ENCODE results near the gene PLCB4.

The PLCB4 gene

GRCh38 chr20:9353180-9353915, 284.5 kb downstream of the PLCB4 start:
- no peak overlapping the region for H3K4me3 ChIP-seq (ENCODE audit: low read depth, low read length)
- POLR2A ChIA-PET, result no interaction called here
- CTCF ChIA-PET, result interaction anchor here (0.6 to 1.2 kb wide), 4 partner anchors 160 to 1048 kb away, joined by 3 to 4 read pairs (median 4); no protein-coding TSS in a partner anchor

DNA sequence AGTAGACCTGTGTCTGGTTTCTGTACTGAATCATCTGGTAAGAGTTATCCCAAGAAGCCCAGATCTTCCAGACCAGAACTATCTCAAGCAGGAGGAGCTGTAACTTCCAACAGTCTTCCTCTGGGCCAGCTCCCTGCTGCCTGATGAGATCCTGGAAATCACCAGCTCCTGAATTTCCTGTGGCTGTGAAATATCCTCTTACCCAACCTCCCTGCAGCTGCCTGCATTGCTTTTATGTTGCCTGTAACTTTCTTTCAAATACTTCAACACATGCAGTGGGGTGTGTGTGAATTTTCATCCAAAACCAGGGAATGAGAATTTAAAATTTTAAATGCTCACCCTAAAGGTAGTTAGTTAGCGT, 285.0 kb downstream of the PLCB4 start:
- Histone ChIP-seq H3K4me3 (ENCODE audit: low read depth, low read length) (no peak overlapping the region), H3K27ac (ENCODE audit: extremely low read depth, low read depth, low read length) (no peak overlapping the region), H3K36me3 (ENCODE audit: control insufficient read depth in 2 of 2, insufficient read depth in 1 of 2, low read length in 2 of 2) (no peaks in the 10 kb centered on the region), H3K9me3 (ENCODE audit: control insufficient read depth, insufficient read depth, low read depth, low read length) (no peaks in the 10 kb centered on the region), H3K4me1 (ENCODE audit: control insufficient read depth, insufficient read depth, low read length) (no peaks in the 10 kb centered on the region)
- POLR2A ChIA-PET, result no interaction called here
- TF ChIP-seq ZNF394 (tag by site-specific recombination; IDR thresholded peaks at IDR 0.05; ENCODE audit: borderline replicate concordance), result no peak
- TF ChIP-seq ZNF18 (tag by site-specific recombination; IDR thresholded peaks at IDR 0.05), result no peak
- TF ChIP-seq, protein P1, sequence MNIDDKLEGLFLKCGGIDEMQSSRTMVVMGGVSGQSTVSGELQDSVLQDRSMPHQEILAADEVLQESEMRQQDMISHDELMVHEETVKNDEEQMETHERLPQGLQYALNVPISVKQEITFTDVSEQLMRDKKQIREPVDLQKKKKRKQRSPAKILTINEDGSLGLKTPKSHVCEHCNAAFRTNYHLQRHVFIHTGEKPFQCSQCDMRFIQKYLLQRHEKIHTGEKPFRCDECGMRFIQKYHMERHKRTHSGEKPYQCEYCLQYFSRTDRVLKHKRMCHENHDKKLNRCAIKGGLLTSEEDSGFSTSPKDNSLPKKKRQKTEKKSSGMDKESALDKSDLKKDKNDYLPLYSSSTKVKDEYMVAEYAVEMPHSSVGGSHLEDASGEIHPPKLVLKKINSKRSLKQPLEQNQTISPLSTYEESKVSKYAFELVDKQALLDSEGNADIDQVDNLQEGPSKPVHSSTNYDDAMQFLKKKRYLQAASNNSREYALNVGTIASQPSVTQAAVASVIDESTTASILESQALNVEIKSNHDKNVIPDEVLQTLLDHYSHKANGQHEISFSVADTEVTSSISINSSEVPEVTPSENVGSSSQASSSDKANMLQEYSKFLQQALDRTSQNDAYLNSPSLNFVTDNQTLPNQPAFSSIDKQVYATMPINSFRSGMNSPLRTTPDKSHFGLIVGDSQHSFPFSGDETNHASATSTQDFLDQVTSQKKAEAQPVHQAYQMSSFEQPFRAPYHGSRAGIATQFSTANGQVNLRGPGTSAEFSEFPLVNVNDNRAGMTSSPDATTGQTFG (tag by site-specific recombination; IDR thresholded peaks at IDR 0.05; ENCODE audit: borderline replicate concordance), result no peak
- no peak for TF ChIP-seq ZNF280D (tag by site-specific recombination; IDR thresholded peaks at IDR 0.05)
- no peak for TF ChIP-seq ZNF157 (tag by site-specific recombination; IDR thresholded peaks at IDR 0.05)
- no peak for TF ChIP-seq KLF8 (tag by site-specific recombination; IDR thresholded peaks at IDR 0.05)
- no peak for TF ChIP-seq SCRT2 (tag by site-specific recombination; IDR thresholded peaks at IDR 0.05)
- TF ChIP-seq MYNN (tag by site-specific recombination; IDR thresholded peaks at IDR 0.05; ENCODE audit: borderline replicate concordance), result no peak
- CTCF ChIA-PET, result interaction anchor here (0.6 to 1.2 kb wide), 2 partner anchors 564 to 725 kb away, joined by 3 read pairs; no protein-coding TSS in a partner anchor

More at GRCh38 chr20:9353180-9353915, 284.5 kb downstream of the PLCB4 start:
- no peaks in the 10 kb centered on the region for H3K36me3 ChIP-seq (ENCODE audit: control insufficient read depth in 2 of 2, insufficient read depth in 1 of 2, low read length in 2 of 2)
- H3K9me3 ChIP-seq (ENCODE audit: control insufficient read depth, insufficient read depth, low read depth, low read length), result no peaks in the 10 kb centered on the region
- TF ChIP-seq ZNF211 (tag by site-specific recombination; IDR thresholded peaks at IDR 0.05; ENCODE audit: low read depth), result no peak
- no peak overlapping the region for H3K27ac ChIP-seq (ENCODE audit: extremely low read depth, low read depth, low read length)
- no peaks in the 10 kb centered on the region for H3K4me1 ChIP-seq (ENCODE audit: control insufficient read depth, insufficient read depth, low read length)

GRCh38 chr20:9354579-9354978, 285.7 kb downstream of the PLCB4 start:
- TF ChIP-seq SCRT2 (tag by site-specific recombination; IDR thresholded peaks at IDR 0.05) (no peak), ZNF302 (tag by site-specific recombination; IDR thresholded peaks at IDR 0.05; ENCODE audit: low read depth) (no peak), KLF10 (tag by site-specific recombination; IDR thresholded peaks at IDR 0.05) (no peak), GFI1B (tag by site-specific recombination; IDR thresholded peaks at IDR 0.05) (no peak), ZFP41 (tag by site-specific recombination; IDR thresholded peaks at IDR 0.05; ENCODE audit: borderline replicate concordance) (no peak)
- TF ChIP-seq, protein P1 (tag by site-specific recombination; IDR thresholded peaks at IDR 0.05; ENCODE audit: borderline replicate concordance), result no peak
- Histone ChIP-seq H3K27ac (ENCODE audit: extremely low read depth, low read depth, low read length) (no peak overlapping the region), H3K36me3 (ENCODE audit: control insufficient read depth in 2 of 2, insufficient read depth in 1 of 2, low read length in 2 of 2) (no peaks in the 10 kb centered on the region), H3K4me3 (ENCODE audit: low read depth, low read length) (no peak overlapping the region), H3K4me1 (ENCODE audit: control insufficient read depth, insufficient read depth, low read length) (no peaks in the 10 kb centered on the region), H3K9me3 (ENCODE audit: control insufficient read depth, insufficient read depth, low read depth, low read length) (no peaks in the 10 kb centered on the region)
- ChIA-PET POLR2A (no interaction called here), CTCF (interaction anchor here (0.7 kb wide), 1 partner anchor 232 kb away, joined by 3 read pairs; no protein-coding TSS in a partner anchor)

Data from HEK293 (cell line).